Activated CD4-positive, alpha-beta T cell treated with anti-CD3 and anti-CD28 coated beads, Interleukin-2, Interleukin-4, amounts not matched to agents 100 ng/mL and 50 ng/mL, durations not matched to agents 16 hours and 8 hours (primary cell): ENCODE data around the gene RXRA.

Source experiments
- DNase-seq: peaks from one replicate; pipeline ENCODE4 v3.0.0-alpha.2; 2020; ENCODE audit warnings: low spot score

The RXRA gene

DNA sequence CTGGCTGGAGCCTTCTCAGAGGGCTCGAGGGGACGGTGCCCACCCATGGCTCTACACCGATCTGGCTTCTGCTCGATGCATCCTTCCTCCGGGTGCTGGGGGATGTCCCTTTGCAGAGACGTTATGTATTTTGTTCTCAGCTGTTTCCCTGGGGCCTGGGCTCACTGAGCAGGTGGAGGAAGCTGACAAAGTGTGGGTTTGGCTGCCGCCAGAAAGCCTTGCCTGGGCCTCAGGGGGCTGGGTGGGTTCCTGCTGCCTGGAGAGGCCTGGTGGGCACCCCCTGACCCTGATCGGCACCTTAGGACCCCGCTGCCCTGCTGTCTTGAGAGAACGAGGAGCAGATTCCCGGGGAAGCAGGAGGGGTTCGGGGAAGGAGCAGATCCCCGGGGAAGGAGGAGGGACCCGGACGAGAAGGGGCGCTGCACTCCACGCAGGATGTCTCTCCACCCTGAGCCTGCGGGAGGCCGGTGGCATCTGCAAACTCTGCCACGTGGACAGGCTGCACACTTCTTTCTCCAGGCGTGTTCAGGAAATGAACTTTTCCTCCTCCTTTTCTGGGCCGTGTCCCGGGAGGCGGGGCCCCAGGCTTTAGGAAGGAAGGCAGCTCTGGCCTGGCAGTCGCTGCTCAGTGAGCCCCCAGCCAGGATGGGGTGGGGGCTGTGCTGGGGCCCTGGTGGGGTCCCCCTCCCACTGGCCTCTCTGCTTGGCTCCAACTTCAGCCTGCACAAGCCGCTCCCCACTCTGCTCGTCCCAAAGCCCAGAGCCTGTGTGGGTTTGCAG lies 148.9 kb downstream of the RXRA start:
- no peak for DNase-seq

DNA sequence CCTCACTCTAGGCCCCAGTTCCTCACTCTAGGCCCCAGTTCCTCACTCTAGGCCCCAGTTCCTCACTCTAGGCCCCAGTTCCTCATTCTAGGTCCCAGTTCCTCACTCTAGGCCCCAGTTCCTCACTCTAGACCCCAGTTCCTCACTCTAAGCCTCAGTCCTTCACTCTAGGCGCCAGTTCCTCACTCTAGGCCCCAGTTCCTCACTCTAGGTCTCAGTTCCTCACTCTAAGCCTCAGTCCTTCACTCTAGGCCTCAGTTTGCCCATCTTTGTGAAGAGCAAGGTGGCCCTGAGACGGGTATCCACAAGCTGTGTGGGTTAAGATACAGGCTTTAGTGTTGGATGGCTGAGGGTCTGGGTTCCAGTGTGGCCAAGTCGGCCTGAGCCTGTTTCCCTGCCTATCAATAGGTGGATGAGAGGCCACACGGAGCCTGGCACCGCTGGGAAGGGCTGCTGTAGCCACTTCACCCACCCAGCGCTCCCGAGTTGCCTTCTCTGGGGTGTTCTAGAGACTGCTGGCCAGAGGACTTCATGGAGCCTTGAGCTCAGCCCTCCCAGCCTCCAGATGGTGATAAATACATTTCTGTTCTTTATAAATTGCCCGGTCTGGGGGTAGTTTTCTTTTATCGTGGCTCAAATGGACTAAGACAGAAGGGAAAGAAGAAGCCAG lies 150.2 kb downstream of the RXRA start:
- no peak for DNase-seq

DNA sequence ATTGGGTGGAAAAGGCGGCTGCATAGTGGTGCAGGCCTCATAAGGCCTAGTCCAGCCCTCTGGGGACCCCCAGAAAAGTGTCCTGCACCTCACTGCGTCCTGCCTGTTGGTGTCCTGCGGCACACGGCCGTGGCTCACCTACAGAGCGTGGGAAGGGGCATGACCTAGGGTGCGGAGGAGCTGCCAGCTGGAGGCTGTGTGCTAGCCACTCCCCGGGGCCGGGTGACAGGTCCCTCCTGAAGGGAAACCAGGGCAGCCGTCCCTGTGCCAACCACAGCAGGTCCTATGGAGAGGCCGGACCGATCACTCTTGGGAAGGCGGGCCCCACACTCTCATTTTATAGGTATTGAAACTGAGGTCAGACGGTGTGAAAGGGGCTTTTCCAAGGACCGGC lies 150.7 kb downstream of the RXRA start:
- no peak for DNase-seq

- no peak for DNase-seq
Observed at GRCh38 chr9:134477342-134477925, 151.2 kb downstream of the RXRA start.

DNA sequence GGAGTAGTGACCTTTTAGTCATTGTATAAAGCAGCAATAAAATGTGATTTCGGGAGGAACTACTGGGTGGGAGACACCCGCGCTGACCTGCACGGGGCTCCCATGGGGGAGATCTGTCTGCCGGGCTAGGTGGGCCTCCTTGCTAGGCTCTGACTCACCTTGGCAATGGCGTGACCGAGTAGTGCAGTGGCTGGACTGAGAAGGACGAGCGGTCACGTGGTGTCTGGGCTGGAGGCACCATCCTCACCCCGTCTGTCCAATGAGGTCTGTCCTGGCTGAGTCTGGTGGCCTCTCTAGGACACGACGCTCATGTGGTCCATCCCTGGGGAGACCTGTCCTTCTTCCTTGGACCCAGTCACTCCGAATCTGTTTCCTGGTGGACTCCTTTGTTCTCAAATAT lies 151.7 kb downstream of the RXRA start:
- DNase-seq, result no peak

DNA sequence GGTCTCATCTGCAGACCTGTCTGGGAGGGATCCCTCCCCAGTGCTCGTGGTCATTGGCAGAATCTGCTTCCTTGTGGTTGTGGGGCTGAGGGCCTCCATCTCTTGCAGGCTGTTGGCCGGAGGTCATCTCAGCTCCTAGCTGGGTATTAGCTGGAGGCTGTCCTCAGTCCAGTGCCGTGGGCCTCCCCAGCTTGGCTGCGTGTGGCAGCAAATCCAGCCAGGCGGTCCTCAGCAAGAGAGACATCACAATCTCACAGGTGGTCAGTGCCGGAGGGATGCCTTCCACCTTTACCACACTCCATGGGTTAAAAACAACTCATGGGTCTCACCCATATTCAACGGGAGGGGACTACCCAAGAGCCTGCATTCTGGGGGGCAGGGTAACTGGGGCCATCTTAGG lies 155.5 kb downstream of the RXRA start:
- DNase-seq, result no peak

GRCh38 chr9:134482226-134482625 lies 156.0 kb downstream of the RXRA start:
- DNase-seq, result no peak

DNA sequence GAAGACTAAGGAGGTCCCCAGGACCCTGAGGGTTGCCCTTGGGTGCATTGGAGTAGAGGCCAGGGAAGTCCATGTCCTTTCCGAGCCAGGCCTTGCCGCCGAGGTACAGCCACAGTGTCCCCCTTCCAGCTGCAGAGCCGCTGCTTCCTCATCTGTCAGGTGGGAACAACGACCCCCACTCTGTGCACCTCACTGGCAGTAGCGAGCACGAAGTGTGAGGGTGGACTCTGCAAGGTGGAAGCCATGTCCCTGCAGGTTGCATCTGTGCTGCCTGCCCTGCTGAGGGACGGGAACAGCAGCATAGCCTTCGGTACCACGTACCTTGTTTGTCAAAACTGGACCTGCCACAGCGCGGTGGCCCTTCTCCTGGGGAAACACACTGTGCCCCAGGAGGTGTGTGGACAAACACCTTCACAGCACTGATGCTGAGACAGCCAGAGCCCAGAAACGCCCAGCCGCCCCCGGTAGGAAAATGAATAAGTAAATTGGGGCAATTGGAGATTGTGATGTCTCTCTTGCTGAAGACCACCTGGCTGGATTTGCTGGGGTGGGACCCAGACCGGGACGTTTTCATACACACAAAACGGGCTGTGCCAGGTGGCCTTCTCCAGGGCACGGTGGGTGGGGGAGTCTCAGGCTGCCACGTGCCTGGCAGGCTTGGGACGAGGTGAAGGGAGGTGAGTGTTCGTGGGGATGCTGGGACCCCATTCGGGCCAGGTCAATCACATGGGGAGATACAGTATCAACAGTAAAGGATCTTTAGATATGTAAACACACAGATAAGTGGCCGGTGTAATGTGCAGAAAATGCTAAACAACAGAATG lies 157.3 kb downstream of the RXRA start:
- no peak for DNase-seq

DNA sequence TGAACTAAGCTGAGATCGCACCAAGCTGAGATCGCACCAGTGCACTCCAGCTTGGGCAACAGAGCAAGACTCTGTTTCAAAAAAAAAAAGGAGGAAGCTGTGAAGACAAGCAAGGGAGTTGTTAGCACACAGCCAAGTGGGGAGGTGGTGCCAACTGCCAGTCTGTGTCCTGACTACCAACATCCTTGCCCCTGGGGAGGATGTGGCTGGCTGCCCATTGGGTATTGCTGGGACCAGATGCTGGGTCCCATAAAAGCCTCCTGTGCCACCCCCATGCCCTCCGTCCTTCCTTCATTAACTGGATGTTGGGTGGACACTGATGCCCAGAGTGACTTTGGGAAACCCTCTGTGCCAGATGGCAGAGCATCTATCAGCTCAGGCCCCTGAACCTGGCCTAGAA lies 158.2 kb downstream of the RXRA start:
- DNase-seq, result no peak

GRCh38 chr9:134485653-134486052 lies 159.4 kb downstream of the RXRA start:
- no peak for DNase-seq

- DNase-seq, result no peak
Observed at GRCh38 chr9:134486143-134486591, 159.9 kb downstream of the RXRA start.

- DNase-seq, result no peak
Observed at GRCh38 chr9:134486596-134486995, 160.3 kb downstream of the RXRA start.
